Measurements from ENCODE around the gene BCL2L1. TPM values are rescaled to one million over a fixed set of nuclear protein-coding genes. Genes with fewer than 3 reads are reported as not detected.

Gene BCL2L1
- polyA plus RNA-seq, 2 donors: 60.0 to 80.9 TPM

GRCh38 chr20:31677553-31678260 is 45.0 kb downstream of the BCL2L1 start:
- Histone ChIP-seq H3K27me3 (ENCODE audit: control insufficient read depth in 1 of 2, insufficient read depth in 2 of 2, low read length in 2 of 2) (no peaks in the 10 kb centered on the region), H3K36me3 (ENCODE audit: control insufficient read depth in 2 of 2, insufficient read depth in 2 of 2, low read length in 1 of 2) (peaks cover 3 to 8% of the 10 kb centered on the region in 2 donors), H3K27ac (ENCODE audit: low read depth in 2 of 2, low read length in 1 of 2) (peak overlapping the region in 1 of 2 donors; percentile 6), H3K4me3 (ENCODE audit: low read depth in 1 of 2, low read length in 2 of 2) (no peak overlapping the region), H3K9me3 (ENCODE audit: control insufficient read depth in 2 of 2, insufficient read depth in 1 of 2, low read depth in 1 of 2, low read length in 1 of 2) (no peaks in the 10 kb centered on the region), H3K4me1 (ENCODE audit: control insufficient read depth in 2 of 2, insufficient read depth in 2 of 2, low read length in 1 of 2) (peaks cover 10 to 18% of the 10 kb centered on the region in 2 donors)
- 94 to 96% methylated on average over 2 of the region's 2 CpGs for WGBS, 2 donors

- H3K4me3 ChIP-seq (ENCODE audit: low read depth in 1 of 2, low read length in 2 of 2): no peak overlapping the region
- WGBS, 2 donors: 90 to 91% methylated on average over 7 of the region's 7 CpGs
Measured at GRCh38 chr20:31676609-31676989, 46.1 kb downstream of the BCL2L1 start.

DNA sequence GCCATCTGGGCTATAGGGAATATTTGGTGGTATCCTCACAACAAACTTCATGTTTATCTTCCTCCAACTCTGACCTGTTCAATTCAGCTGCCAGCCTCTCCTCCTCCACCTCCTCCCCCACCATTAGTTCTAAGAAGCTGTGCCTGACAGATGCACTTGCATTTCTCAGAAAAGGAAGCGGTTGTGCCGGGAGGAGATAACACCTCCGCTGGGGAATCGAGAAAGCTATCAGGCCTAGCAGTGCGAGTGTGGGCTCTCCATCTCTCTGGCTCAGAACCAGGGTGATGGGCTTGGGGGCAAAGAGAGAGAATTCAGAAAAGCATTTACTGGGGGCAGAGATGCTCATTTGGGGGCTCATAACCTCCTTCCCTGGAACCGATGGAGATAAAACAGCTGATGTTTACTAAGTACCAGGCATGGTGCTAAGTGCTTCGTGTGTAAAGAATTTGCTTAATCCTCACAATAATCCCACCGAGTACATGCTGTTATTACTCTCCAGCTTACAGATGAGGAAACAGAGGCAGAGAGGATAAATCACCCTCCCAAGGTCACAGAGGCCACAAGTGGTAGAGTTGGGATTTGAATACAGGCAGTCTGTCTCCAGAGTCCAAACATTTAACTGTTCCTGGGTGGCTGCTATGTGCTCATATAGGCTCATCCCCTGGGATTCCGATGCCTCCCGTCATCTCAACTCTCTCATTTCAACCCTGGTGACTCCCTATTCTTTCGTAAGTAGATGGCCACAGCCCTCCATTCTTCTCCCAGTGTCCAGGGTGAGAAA is 46.6 kb downstream of the BCL2L1 start:
- WGBS, 2 donors: 63 to 67% methylated on average over 11 of the region's 11 CpGs
- Histone ChIP-seq H3K27me3 (ENCODE audit: control insufficient read depth in 1 of 2, insufficient read depth in 2 of 2, low read length in 2 of 2) (no peaks in the 10 kb centered on the region), H3K36me3 (ENCODE audit: control insufficient read depth in 2 of 2, insufficient read depth in 2 of 2, low read length in 1 of 2) (peaks cover 3 to 14% of the 10 kb centered on the region in 2 donors), H3K9me3 (ENCODE audit: control insufficient read depth in 2 of 2, insufficient read depth in 1 of 2, low read depth in 1 of 2, low read length in 1 of 2) (no peaks in the 10 kb centered on the region), H3K27ac (ENCODE audit: low read depth in 2 of 2, low read length in 1 of 2) (peak overlapping the region; percentile 45 to 71), H3K4me3 (ENCODE audit: low read depth in 1 of 2, low read length in 2 of 2) (no peak overlapping the region), H3K4me1 (ENCODE audit: control insufficient read depth in 2 of 2, insufficient read depth in 2 of 2, low read length in 1 of 2) (peaks cover 10 to 23% of the 10 kb centered on the region in 2 donors)

More at GRCh38 chr20:31676609-31676989, 46.1 kb downstream of the BCL2L1 start:
- peak overlapping the region; percentile 7 to 44 for H3K27ac ChIP-seq (ENCODE audit: low read depth in 2 of 2, low read length in 1 of 2)
- H3K36me3 ChIP-seq (ENCODE audit: control insufficient read depth in 2 of 2, insufficient read depth in 2 of 2, low read length in 1 of 2): peaks cover 3 to 11% of the 10 kb centered on the region in 2 donors
- H3K27me3 ChIP-seq (ENCODE audit: control insufficient read depth in 1 of 2, insufficient read depth in 2 of 2, low read length in 2 of 2): no peaks in the 10 kb centered on the region
- peaks cover 10 to 18% of the 10 kb centered on the region in 2 donors for H3K4me1 ChIP-seq (ENCODE audit: control insufficient read depth in 2 of 2, insufficient read depth in 2 of 2, low read length in 1 of 2)
- no peaks in the 10 kb centered on the region for H3K9me3 ChIP-seq (ENCODE audit: control insufficient read depth in 2 of 2, insufficient read depth in 1 of 2, low read depth in 1 of 2, low read length in 1 of 2)

DNA sequence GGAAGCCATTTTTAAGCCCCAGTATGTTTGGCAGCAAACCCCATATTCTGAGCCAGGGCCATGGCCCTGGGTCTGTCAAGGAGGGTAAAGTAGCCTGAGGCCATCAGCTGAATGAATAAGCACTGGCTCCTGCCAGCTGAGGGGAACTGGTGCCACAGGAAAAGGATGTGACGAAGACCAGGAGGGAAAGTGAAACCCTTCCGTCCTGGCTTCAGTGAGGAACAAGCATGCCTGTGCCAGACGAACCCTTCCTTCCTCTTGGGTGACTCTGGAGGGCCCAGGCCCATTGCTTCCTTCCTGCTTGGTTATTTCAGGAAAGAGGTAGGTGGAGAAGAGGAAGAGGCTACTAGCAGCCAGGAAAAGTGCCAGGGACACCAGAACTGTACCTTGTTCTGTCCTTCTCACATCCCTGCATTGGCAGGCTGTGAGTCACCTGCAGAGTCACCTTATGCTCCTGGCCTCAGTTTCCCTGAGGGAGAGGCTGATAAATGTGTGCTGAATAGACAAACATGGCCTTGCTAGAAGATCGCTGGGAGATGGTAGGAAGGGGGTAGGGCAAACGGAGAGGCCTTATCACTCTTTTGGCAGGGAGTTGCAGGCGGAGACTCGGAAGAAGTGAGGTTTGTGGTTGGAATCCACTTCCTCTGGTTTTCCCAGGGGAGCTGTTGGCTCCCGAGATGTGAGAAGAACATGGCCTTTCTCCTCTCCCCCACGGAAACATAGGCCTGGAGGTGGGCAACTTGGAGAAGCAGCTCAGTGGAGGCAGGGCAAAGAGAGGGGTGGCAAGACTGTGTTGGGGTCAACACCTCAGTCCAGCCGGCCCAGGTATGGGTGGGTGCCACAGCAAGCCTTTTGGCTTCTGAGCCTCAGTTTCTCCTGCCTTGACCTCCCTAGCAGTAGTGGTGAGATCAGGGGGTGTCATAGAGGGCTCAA is 47.5 kb downstream of the BCL2L1 start:
- H3K4me3 ChIP-seq (ENCODE audit: low read depth in 1 of 2, low read length in 2 of 2): peak overlapping the region; percentile 0 to 5

GRCh38 chr20:31673943-31674463 is 48.7 kb downstream of the BCL2L1 start:
- no peaks in the 10 kb centered on the region for H3K9me3 ChIP-seq (ENCODE audit: control insufficient read depth in 2 of 2, insufficient read depth in 1 of 2, low read depth in 1 of 2, low read length in 1 of 2)
- no peak overlapping the region for H3K4me3 ChIP-seq (ENCODE audit: low read depth in 1 of 2, low read length in 2 of 2)
- H3K36me3 ChIP-seq (ENCODE audit: control insufficient read depth in 2 of 2, insufficient read depth in 2 of 2, low read length in 1 of 2): peaks cover 3 to 10% of the 10 kb centered on the region in 2 donors
- no peaks in the 10 kb centered on the region for H3K27me3 ChIP-seq (ENCODE audit: control insufficient read depth in 1 of 2, insufficient read depth in 2 of 2, low read length in 2 of 2)
- peaks cover 7 to 21% of the 10 kb centered on the region in 2 donors for H3K4me1 ChIP-seq (ENCODE audit: control insufficient read depth in 2 of 2, insufficient read depth in 2 of 2, low read length in 1 of 2)
- H3K27ac ChIP-seq (ENCODE audit: low read depth in 2 of 2, low read length in 1 of 2): peak overlapping the region; percentile 71 to 74
- WGBS, 2 donors: 52 to 53% methylated on average over 2 of the region's 2 CpGs

More for the DNA sequence above, 47.5 kb downstream of the BCL2L1 start:
- H3K9me3 ChIP-seq (ENCODE audit: control insufficient read depth in 2 of 2, insufficient read depth in 1 of 2, low read depth in 1 of 2, low read length in 1 of 2): no peaks in the 10 kb centered on the region
- peaks cover 3 to 14% of the 10 kb centered on the region in 2 donors for H3K36me3 ChIP-seq (ENCODE audit: control insufficient read depth in 2 of 2, insufficient read depth in 2 of 2, low read length in 1 of 2)
- peak overlapping the region; percentile 71 to 74 for H3K27ac ChIP-seq (ENCODE audit: low read depth in 2 of 2, low read length in 1 of 2)
- WGBS, 2 donors: 39% methylated on average over 10 of the region's 10 CpGs
- H3K27me3 ChIP-seq (ENCODE audit: control insufficient read depth in 1 of 2, insufficient read depth in 2 of 2, low read length in 2 of 2): no peaks in the 10 kb centered on the region
- H3K4me1 ChIP-seq (ENCODE audit: control insufficient read depth in 2 of 2, insufficient read depth in 2 of 2, low read length in 1 of 2): peaks cover 12 to 25% of the 10 kb centered on the region in 2 donors

- peaks cover 5 to 17% of the 10 kb centered on the region in 2 donors for H3K4me1 ChIP-seq (ENCODE audit: control insufficient read depth in 2 of 2, insufficient read depth in 2 of 2, low read length in 1 of 2)
- H3K36me3 ChIP-seq (ENCODE audit: control insufficient read depth in 2 of 2, insufficient read depth in 2 of 2, low read length in 1 of 2): peaks cover 3 to 10% of the 10 kb centered on the region in 2 donors
- no peaks in the 10 kb centered on the region for H3K27me3 ChIP-seq (ENCODE audit: control insufficient read depth in 1 of 2, insufficient read depth in 2 of 2, low read length in 2 of 2)
- no peaks in the 10 kb centered on the region for H3K9me3 ChIP-seq (ENCODE audit: control insufficient read depth in 2 of 2, insufficient read depth in 1 of 2, low read depth in 1 of 2, low read length in 1 of 2)
- H3K4me3 ChIP-seq (ENCODE audit: low read depth in 1 of 2, low read length in 2 of 2): no peak overlapping the region
- H3K27ac ChIP-seq (ENCODE audit: low read depth in 2 of 2, low read length in 1 of 2): no peak overlapping the region
Measured at GRCh38 chr20:31673435-31673834, 49.2 kb downstream of the BCL2L1 start.

GRCh38 chr20:31671324-31671723 is 51.3 kb downstream of the BCL2L1 start:
- no peaks in the 10 kb centered on the region for H3K27me3 ChIP-seq (ENCODE audit: control insufficient read depth in 1 of 2, insufficient read depth in 2 of 2, low read length in 2 of 2)
- WGBS, 2 donors: 97% methylated on average over 2 of the region's 2 CpGs
- peaks cover 3 to 8% of the 10 kb centered on the region in 2 donors for H3K36me3 ChIP-seq (ENCODE audit: control insufficient read depth in 2 of 2, insufficient read depth in 2 of 2, low read length in 1 of 2)
- no peak overlapping the region for H3K4me3 ChIP-seq (ENCODE audit: low read depth in 1 of 2, low read length in 2 of 2)
- peak overlapping the region; percentile 74 to 84 for H3K27ac ChIP-seq (ENCODE audit: low read depth in 2 of 2, low read length in 1 of 2)
- H3K9me3 ChIP-seq (ENCODE audit: control insufficient read depth in 2 of 2, insufficient read depth in 1 of 2, low read depth in 1 of 2, low read length in 1 of 2): no peaks in the 10 kb centered on the region
- H3K4me1 ChIP-seq (ENCODE audit: control insufficient read depth in 2 of 2, insufficient read depth in 2 of 2, low read length in 1 of 2): peaks cover 2 to 13% of the 10 kb centered on the region in 2 donors

- 59 to 61% methylated on average over 10 of the region's 10 CpGs for WGBS, 2 donors
- H3K4me1 ChIP-seq (ENCODE audit: control insufficient read depth in 2 of 2, insufficient read depth in 2 of 2, low read length in 1 of 2): peaks cover 2 to 12% of the 10 kb centered on the region in 2 donors
- H3K36me3 ChIP-seq (ENCODE audit: control insufficient read depth in 2 of 2, insufficient read depth in 2 of 2, low read length in 1 of 2): peaks cover 3 to 14% of the 10 kb centered on the region in 2 donors
- H3K27me3 ChIP-seq (ENCODE audit: control insufficient read depth in 1 of 2, insufficient read depth in 2 of 2, low read length in 2 of 2): no peaks in the 10 kb centered on the region
- no peak overlapping the region for H3K4me3 ChIP-seq (ENCODE audit: low read depth in 1 of 2, low read length in 2 of 2)
- no peaks in the 10 kb centered on the region for H3K9me3 ChIP-seq (ENCODE audit: control insufficient read depth in 2 of 2, insufficient read depth in 1 of 2, low read depth in 1 of 2, low read length in 1 of 2)
- peak overlapping the region; percentile 74 to 84 for H3K27ac ChIP-seq (ENCODE audit: low read depth in 2 of 2, low read length in 1 of 2)
Measured at GRCh38 chr20:31670371-31671228, 52.1 kb downstream of the BCL2L1 start.

All from esophagus (tissue), 2 donors.